H1 (cell line): ENCODE measurements around the gene CEP85L. TPM values are rescaled to one million over a fixed set of nuclear protein-coding genes. Genes with fewer than 3 reads are reported as not detected.

Source experiments
- KDM4A ChIP-seq: IDR thresholded peaks from one replicate; pipeline ENCODE4 v1.7.1; 2012; ENCODE audit warnings: low read depth, mild to moderate bottlenecking, moderate library complexity, low read length, inconsistent platforms; ENCODE audit not compliant: severe bottlenecking
- NANOG ChIP-seq: IDR thresholded peaks from 2 replicates; pipeline ENCODE4 v1.6.1; 2011; ENCODE audit warnings: low read length, low read depth, mild to moderate bottlenecking, inconsistent platforms; ENCODE audit not compliant: insufficient read depth, poor library complexity, severe bottlenecking
- POLR2A ChIP-seq, 2 experiments: IDR thresholded peaks; 1 replicate in 1 of 2; 2 replicates in 1 of 2; pipeline ENCODE4 v1.6.1; 2011; ENCODE audit warnings: low read depth in 2 of 2, low read length in 2 of 2, mild to moderate bottlenecking in 2 of 2; ENCODE audit errors: control extremely low read depth in 1 of 2
- polyA plus RNA-seq, 7 experiments: library from polyadenylated mRNA; depleted of rRNA in 3 of 7; stranded (reverse) in 5 of 7; unstranded in 2 of 7; fragments of >200 nt in 5 of 7; fragments of 200-250 nt in 2 of 7; gene quantifications; 1 replicate in 5 of 7; 2 replicates in 1 of 7; 4 replicates in 1 of 7; pipeline versions ENCODE4 v1.2.1 to v1.2.3, GENCODE V29; 2011 to 2013; ENCODE audit warnings: missing spikeins in 2 of 7, mixed read lengths in 2 of 7
- total RNA-seq: library from RNA; stranded (reverse); fragmentation: NEBNext Ultra II Directional; extraction: Animal tissue kit (Norgen Biotek cat#: 25700); gene quantifications from 2 replicates; pipeline ENCODE4 v1.2.1, GENCODE V29; 2021
- TF ChIP-seq, protein P1 (sequence below), 3 experiments: IDR thresholded peaks; 1 replicate in 2 of 3; 2 replicates in 1 of 3; pipeline versions ENCODE4 v1.5.1 to v1.6.1; 2011; ENCODE audit warnings: low read length in 3 of 3, mild to moderate bottlenecking in 3 of 3, inconsistent platforms in 2 of 3, low read depth in 1 of 3, moderate library complexity in 1 of 3; ENCODE audit not compliant: insufficient read depth in 1 of 3; ENCODE audit errors: control extremely low read depth in 1 of 3

CEP85L gene
- total and polyA plus RNA-seq, 2 of the 8 experiments (the other 6 are each of a cell fraction or from before 2014, with no cell fraction given), result 3.2 to 27.6 TPM

- TF ChIP-seq, protein P1, sequence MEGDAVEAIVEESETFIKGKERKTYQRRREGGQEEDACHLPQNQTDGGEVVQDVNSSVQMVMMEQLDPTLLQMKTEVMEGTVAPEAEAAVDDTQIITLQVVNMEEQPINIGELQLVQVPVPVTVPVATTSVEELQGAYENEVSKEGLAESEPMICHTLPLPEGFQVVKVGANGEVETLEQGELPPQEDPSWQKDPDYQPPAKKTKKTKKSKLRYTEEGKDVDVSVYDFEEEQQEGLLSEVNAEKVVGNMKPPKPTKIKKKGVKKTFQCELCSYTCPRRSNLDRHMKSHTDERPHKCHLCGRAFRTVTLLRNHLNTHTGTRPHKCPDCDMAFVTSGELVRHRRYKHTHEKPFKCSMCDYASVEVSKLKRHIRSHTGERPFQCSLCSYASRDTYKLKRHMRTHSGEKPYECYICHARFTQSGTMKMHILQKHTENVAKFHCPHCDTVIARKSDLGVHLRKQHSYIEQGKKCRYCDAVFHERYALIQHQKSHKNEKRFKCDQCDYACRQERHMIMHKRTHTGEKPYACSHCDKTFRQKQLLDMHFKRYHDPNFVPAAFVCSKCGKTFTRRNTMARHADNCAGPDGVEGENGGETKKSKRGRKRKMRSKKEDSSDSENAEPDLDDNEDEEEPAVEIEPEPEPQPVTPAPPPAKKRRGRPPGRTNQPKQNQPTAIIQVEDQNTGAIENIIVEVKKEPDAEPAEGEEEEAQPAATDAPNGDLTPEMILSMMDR (IDR thresholded peaks at IDR 0.05; ENCODE audit: control extremely low read depth in 1 of 3, insufficient read depth in 1 of 3, low read depth in 1 of 3, low read length in 3 of 3), result no peak
- no peak for TF ChIP-seq KDM4A
- TF ChIP-seq NANOG, result no peak
- no peak for TF ChIP-seq POLR2A (IDR thresholded peaks at IDR 0.05; ENCODE audit: control extremely low read depth in 1 of 2, low read depth in 2 of 2, low read length in 2 of 2)
These were observed 7.4 kb downstream of the CEP85L start (continued) for GRCh38 chr6:118644007-118644406.
